HCEC 1CT (cell line): Measurements from ENCODE around the gene DUOX1.
"Not testable (repeated sequence)": the region's sequence is repeated elsewhere in the genome, so short reads cannot be mapped to it uniquely, and the experiment has no call there.

Source experiments
- DNase-seq: peaks from one replicate; pipeline ENCODE4 v3.0.0-alpha.2; 2017

The DUOX1 gene

DNA sequence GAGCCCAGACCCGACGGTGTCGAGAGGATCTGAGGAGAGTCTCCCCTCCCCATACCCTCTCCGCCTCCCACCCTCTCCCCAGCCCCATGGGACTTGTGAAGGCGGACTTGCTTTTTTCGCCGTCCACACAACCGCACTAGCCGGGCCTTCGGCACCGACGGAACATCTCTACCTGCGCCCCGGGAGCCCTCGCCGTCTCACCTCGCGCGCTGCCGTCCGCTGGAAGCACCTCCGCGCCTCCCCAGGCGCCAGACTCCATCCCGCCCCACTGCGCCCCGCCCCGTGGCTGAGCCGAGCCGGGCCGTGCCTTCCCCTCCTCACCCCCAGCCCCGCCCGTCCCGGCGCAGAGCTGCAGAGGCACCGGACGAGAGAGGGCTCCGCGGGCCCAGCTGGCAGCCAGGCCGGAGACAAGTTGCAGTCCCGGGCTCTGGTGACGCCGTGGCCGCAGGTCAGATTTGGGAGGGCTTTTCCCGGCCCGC lies at the start of gene DUOX1, which contains the start of gene DUOXA1:
TSS of gene DUOX1 (plus strand) at position 344 of the 479 bp plus-strand sequence. CDS start 1,973 bp downstream, outside the sequence.
TSS of gene DUOXA1 (minus strand) at position 229 of the 479 bp plus-strand sequence. CDS start 6,865 bp downstream, outside the sequence.
- DNase-seq: no peak

DNA sequence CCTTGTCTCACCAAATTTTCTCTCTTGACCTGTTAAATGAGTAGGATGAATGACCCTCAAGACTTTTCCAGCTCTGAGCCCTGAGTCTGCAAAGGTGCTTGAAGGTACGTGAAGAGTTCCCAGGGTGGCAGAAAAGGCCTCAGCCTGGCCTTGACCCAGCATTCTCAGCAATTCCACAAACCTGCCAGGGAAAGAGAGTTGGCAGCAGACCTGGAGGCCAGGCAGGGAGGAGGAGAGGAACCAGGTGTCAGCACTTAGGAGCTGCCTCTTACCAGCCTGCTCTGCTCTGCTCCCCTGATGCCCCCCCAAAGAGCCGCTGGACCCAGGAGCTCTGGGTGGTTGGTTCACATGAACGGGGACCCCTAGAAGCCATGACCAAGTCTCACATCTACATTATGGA lies 49.2 kb upstream of the DUOX1 start:
- DNase-seq: not testable (repeated sequence)

DNA sequence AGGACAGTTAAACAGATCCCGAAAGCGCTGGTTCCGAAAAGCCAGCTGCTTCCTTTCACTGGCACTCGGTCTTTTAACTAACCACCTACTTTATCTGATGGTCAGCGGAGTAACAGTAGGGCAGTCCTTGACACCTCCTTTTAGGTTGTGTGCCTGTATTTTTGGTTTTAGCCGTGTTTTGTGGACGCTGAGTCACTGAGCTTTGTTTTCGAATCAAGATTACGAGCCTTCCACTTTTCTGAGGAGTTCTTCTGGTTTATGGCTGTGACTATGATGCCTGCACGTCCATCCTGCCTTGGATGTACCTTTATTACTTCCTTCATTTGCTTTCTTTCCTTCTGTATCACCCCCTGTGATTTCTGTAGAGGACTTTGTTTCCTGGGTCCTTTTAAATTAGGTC lies 47.4 kb upstream of the DUOX1 start:
- not testable (repeated sequence) for DNase-seq

DNA sequence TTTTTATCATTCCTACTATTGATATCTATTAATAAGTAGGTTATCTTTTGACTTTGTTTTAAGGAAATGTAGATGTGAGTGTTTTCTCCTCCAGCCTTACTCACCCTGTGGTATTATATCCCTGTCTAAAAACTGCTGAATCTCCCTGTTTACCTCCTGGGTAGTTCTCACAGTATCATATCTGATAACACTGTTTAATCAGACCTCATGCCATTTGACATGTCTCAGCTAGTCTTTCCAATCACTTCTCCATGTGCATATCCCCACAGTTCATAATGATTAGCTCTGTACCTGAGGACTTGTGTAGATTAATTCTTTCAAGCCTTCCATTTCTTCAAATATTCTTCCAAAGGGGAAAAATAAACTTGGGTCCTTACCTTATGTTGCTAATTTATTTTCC lies 46.6 kb upstream of the DUOX1 start:
- DNase-seq: no peak

DNA sequence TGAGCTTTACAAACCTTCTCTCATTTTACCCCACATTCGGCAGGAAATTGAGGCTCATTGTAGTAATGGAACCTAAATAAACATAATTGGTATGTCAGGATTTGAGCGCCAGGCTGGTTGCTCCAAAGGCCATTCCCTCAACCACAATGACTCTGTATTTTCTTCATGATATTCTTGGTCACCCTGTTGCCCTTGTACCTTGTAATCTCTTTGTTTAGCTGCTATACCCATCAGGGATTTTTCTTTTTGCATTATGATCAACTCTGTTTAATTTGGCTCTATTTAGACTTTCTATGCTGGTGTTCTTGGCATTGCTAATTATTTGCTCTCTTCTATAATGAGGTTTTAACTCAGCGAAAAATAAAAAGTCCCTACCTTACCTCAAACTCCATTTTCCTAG lies 45.6 kb upstream of the DUOX1 start:
- no peak for DNase-seq

DNA sequence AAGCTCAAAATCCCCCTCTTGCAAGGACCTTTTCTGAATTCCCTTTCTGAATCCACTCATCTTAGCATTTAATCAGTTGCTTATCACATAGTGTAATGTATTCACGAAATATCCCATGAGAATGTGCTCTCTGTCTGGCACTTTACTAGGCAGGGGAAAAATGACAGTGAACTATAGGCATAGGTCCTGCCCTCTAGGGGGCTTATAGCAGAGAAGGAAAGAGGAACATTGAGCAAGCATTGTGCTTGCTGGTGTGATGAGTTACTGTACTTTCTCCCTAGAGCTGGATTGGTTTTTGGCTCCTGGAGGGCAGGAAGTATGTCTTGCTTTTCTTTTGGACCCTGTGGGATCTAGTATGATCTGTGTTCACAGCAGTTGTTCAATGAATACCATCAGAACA lies 42.3 kb upstream of the DUOX1 start:
- DNase-seq: no peak

DNA sequence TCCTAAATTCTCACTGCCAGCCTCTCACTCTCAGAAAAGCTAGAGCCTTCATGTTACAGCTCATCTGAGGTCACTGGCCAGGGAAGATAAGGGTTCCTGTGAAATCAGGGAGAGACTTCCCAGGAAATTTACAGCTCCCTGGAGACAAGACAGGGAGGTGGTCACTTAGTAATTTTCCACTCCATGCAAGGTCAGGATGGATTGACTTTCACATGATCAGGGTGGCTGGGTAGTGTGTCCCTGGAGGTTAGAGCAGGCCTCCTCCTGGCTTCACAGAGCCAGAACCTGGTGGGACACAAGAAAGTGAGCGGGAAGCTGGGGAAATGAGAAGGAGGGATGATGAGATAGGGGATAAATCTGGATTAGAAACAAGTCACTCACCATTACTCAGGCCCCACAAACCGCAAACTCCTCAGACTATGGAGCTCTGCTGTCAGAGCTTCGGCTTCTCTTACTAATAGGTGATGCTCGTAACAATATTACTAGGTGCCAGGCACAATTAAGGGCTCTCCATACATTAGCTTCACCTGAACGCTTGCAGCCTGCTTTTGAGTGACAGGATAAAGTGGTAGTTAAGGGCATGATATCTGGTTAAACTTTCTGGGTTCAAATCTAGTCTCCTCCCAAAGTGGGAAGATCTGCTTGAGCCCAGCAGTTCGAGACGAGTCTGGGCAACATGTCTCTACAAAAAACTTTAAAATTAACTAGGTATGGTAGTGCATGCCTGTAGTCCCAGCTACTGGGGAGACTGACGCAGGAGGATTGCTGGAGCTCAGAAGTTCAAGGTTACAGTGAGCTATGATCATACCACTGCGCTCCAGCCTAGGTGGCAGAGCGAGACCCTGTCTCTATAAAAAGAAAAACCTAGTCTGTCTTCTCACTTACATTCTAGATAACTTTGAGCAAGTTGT lies 40.7 kb upstream of the DUOX1 start:
- DNase-seq: peak; percentile 50

DNA sequence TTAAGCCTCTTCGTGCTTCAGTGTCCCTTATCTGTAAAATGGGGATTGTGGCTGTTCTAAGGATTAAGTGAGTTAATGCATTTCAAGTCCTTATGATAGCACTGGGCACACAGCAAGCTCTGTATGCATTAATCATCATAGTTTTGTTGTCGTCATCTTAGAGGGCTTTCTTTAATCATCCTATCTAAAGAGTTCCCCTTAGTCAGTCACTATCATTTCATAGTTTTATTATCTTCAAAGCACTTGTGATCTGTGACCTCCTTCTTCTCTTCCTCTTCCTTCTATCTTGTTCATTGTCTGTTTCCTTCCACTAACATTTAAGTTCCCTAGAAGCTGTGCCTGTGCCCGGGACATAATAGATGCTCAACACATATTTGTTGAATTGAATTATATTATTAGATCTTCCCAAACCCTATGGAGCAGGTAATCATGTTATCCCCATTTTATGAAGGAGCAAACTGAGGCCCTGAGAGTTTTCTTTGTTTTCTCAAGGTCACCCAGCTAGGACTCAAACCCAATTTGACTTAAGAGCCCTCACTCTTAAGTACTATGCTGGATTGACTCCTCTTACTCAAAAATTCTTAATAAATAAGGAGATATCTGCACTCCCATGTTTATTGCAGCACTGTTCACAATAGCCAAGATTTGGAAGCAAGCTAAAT lies 40.0 kb upstream of the DUOX1 start:
- no peak for DNase-seq

DNA sequence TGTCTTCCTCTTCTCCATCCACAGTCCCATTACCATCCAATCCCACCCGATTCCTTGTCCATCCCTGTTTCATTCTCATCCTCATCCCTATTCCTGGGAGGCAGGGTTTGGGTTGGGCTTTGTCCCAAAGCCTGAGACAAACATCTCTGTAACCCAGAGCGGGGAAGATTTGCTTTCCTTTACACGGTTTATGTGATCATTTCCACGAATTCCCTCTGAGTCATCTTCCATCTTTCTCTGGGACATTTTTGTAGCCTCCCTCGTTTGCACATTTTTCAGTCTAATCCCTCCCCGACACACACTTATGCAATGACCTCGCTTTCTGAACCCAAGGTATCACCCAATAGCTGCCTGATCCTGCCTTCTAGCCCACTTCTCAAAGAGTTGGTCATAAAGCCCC lies 38.6 kb upstream of the DUOX1 start:
- DNase-seq: peak; percentile 56

DNA sequence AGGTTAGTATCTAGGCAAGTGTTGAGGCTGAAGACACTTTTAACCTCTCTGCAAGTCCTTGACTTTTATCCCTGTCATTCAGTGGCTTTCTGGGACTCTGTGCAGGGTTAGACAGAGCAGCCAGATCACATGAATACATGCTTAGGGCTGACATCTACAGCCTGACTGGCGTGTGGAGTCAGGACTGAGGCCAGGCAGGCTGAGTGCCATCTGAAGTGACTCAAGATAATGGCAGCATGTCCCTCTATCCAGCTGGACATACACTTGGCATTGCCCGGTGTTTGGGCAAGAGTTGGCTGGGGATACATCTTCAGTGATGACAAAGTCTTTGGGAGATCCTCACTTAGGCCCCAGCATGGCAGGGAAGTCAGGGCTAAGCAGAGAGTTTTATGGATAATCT lies 38.2 kb upstream of the DUOX1 start:
- no peak for DNase-seq

DNA sequence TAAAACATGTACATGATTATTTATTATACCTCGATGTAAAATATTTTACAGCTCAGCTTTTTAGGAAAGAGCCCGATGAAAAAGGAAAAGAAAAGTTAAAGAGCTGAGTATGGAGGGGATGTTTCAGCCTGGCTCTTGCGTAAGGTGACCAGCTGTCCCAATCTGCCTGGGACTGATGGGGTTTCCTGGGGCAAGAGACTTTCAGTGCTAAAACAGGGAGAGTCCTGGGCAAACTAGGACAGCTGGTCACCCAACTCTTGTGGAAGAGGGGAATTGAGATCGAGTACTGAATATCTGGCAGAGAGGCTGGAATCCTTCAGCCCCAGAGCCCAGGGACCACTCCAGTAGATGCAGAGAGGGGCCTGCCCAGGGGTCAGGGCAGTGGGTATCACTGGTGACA lies 36.8 kb upstream of the DUOX1 start:
- no peak for DNase-seq

DNA sequence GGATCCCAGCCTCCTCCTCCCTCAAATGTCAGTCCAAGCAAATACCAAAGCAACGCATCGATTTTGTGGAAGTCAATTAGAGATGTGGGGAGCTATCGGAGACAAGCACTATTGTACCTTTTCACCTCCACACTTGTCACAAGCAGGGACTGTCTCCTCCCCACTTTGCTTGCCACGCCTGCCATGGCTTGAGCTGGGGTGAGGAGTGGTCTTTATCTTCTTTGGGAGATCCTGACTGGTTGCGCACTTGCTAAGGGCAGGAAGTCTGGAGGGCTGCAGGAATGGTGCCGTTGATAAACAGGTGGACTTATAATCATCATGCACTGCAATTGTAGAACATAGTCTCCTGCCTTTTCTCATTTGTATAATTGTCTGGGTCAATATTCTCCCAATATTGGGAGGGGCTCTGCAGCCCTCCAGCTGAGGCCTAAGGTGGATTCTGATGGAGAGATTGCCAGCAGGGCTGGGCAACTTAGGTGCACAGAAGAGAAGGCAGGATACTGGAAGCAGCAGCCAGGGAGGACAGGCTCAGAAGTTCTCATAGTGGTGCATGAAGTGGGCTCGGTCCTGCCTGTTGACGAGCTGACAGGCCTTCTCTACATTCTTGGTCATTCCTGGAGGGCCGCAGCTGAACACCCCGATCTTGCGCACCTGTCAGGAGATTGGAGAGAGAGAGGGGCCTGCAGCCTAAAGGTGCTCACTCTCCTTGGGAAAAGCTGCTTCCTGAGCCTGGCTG lies 36.0 kb upstream of the DUOX1 start:
- no peak for DNase-seq

DNA sequence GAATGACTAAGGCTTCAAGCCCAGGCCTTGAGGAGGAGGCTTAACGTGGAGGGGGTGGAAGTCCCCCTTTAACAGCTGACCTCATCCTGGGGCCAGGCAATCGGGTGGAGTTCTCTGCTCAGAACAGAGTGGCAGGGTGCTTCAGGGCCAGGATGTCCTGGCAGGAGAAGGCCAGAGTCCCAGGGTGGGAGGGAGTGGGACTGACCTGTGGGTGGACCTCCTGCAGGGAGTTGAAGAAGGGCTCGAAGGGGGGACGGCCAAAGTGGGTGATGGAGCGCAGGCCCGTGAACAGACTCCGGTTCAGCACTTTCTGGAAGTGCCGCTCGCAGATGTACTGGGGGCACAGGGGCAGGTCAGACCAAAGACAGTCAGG lies 35.5 kb upstream of the DUOX1 start:
- DNase-seq: no peak

DNA sequence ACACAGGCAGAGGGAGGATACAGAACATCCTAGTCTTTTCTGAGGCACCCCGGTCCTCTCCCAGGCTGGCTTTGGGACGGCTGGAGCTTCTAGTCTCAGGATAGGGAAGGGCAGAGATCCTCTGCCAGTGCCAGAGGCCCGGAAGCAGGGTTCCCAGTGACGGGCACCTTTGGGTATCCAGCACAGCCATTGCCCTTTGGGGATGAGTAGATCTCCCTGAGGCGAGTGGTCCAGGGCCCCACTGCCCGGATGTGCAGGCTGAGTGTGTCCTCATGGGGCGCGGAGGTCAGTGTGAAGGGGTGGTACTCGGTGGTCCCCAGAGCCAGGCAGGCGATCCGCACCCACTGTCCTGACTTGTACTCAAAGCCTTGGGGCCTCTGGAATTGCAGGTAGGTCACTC lies 34.1 kb upstream of the DUOX1 start:
- no peak for DNase-seq

DNA sequence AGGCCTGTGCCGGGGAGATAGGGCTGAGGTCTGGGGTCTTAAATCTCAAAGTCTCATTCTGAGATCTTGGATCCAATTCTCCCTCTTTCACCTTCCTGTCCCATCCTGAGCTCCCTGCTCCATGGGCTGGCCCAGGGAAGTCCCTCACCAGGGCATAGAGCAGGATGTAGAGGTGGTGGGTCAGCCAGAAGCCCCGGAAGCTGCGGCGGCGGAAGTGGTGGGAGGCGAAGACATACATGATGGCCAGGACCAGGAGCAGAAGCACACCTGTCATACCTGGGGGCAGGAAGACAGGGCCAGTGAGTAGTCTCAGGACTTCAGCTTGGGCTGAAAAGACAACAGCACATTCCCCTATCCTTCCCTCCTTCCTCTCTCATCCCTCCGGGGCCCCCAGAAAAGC lies 32.3 kb upstream of the DUOX1 start:
- DNase-seq: no peak

DNA sequence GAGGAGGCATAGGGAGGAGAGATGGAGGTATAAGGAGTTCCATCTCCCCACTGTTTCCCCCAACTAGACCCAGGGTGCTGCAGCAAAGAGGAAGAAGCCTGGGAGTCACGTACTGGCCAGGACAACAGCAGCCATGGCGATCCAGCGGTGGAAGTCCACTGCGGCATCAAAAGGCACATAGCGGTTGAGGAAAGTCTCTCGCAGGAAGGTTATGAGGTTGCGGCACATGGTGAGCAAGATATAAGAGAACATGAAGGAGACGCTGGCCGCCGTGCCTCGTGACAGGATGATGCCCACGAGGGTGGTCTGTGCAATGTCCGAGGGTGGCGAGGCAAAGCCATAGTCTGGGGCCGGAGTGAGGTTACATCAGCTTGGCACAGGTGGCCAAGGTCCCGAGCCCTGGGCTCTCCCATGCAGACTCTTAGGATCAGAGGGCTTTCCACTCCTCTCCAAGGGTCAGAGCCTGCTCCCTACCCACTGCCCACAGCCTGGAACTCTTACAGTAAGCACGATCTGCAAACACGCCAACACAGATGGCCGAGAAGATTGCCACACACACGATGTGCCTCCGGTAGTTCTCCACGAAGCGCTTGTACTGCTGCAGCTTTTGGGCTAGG lies 30.1 kb upstream of the DUOX1 start:
- no peak for DNase-seq

DNA sequence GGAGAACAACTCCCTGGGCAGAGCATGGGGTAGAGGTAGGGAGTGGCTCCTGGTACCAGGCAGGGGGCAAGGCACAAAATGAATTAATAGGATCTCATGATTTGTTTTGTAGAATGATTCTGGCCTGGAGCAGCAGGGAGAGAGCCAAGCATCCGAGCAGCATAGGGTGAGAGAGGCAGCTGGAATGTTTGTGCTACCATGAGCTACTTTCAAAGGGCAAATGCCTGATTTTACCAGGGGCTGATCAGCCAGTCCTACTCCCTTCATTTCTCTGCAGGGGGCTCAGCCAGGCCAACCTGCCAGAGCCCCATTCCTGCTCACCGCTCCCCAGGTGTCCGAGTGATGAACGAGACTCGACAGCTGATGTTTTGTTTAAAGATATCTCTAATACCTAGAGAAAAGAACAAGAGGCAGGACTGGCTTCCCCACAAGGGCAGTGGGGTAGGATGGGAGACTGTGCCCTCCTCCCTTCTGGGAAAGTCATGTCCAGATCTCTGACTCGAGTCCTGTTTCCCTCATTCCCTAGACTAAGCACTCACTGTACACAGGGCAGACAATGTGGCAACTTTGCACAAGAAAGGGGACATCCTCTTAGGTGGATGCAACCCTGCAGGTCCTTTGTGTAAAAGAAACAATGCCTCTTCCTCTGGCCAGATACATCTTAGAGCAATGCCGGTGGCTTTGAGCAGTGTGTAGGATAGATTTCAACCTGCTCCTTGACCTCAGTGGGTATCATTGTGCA lies 28.7 kb upstream of the DUOX1 start:
- no peak for DNase-seq

DNA sequence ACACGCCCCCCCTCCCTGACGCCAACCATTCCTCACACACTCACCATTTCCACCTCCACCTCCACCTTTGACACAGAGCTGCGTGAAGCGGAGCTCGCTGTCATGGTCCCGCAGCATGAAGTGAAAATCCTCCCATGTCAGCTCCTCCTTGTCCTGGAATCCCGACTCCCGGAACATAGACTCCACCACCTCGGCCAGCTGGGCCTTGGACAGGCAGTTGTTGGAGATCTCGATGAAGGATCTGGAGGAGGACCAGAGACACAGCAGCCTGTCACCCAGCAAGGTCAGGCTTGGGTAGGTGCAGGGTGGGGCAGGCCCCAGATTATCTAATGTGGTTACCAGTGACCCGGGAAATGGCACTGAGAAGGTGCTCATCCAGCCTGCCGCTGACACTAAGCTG lies 28.0 kb upstream of the DUOX1 start:
- DNase-seq: no peak

DNA sequence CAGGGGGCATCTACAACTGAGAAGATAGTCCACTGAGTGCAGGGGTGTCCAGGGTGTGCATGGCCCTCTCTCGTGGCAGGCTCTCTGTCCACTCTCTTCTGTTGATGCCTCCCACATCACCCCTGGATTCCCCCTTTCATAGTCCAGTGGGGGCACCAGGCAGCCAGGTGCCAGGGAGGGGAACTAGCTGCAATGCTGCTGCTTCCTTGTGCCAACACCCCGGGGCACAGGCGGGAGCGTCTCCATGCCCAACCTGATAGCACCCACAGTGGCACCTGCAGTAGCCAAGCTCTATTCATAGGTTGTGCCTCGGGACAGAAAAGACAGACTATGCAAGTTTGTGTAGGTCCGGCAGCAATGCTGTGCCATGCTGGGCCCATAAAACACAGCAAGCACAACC lies 27.6 kb upstream of the DUOX1 start:
- no peak for DNase-seq

DNA sequence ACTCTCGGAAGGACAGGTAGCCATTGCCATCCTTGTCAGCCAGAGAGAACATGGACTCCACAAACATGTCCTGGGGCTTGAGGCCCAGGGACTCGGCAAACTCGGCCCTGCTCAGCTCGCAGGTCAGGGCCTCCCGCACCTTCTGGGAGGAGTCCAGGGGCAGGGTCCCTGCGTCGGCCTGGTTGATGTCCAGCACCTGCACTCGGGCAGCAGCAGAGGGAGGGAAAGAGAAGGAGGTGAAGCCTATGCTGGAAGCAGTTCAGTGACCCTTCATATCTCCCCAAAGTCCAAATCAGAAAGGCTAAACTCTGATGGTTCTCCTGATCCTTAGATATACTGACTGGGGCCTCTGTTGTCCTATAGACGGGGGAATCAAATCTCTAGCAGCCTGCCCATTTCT lies 25.6 kb upstream of the DUOX1 start:
- not testable (repeated sequence) for DNase-seq

DNA sequence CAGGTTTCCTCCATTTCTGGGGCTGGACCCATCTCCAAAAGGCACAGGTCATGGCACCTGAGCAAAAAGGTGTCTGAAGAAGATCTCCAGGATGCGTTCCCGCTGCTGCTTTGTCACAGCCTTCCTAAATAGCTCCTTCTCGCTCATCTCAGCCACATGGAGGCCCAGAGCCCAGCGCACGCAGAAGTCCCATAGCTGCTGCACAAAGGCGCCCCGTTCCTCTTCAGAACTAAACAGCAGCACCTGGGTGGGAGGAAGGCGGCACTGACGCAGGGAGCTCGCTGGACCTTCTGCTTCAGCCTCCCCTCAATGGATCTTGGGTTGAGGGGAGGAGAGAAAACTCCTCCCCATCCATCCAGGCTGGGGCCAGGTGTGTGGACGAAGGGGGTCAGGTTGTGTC lies 24.2 kb upstream of the DUOX1 start:
- DNase-seq: no peak
